ENCODE data around the gene CAMSAP1. TPM values are rescaled to one million over a fixed set of nuclear protein-coding genes. Genes with fewer than 3 reads are reported as not detected.

The CAMSAP1 gene
- total and polyA plus RNA-seq, 2 donors, result 9.9 to 28.5 TPM

- Histone ChIP-seq H3K27me3 (ENCODE audit: control insufficient read depth in 2 of 2, insufficient read depth in 1 of 2, low read length in 1 of 2) (no peaks in the 10 kb centered on the region), H3K27ac (ENCODE audit: low read depth in 1 of 2, low read length in 1 of 2) (no peak overlapping the region), H3K36me3 (ENCODE audit: control insufficient read depth in 2 of 2, insufficient read depth in 2 of 2, low read length in 1 of 2) (peaks cover 16 to 20% of the 10 kb centered on the region in 2 donors), H3K9me3 (ENCODE audit: control insufficient read depth in 2 of 2, insufficient read depth in 1 of 2, low read length in 1 of 2) (peaks cover 0 to 8% of the 10 kb centered on the region in 2 donors), H3K4me1 (ENCODE audit: control insufficient read depth in 2 of 2, insufficient read depth in 2 of 2, low read length in 2 of 2) (no peaks in the 10 kb centered on the region), H3K4me3 (ENCODE audit: low read length in 2 of 2) (no peak overlapping the region)
- WGBS, result 98% methylated on average over 12 of the region's 12 CpGs
- DNase-seq (ENCODE audit: low read depth in 6 of 9, low spot score in 9 of 9), result no peak
These were observed 80.0 kb downstream of the CAMSAP1 start for GRCh38 chr9:135827301-135827700.

DNA sequence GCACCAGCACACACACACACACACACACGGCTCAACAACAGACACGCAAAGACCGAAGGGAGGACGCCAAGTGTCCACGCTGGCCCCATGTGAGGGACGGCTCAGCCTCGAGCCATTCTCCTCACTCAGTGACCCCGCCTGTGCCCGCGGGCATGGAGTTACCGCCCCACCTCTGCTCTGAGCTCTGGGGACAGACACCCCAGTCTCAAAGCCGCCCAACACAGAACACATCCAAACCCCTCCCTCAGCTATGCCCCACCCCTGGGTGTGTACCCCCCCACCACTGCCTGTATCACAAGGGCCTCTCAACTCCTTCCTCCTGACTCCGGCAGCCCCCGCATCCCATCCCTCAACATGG is 81.2 kb downstream of the CAMSAP1 start:
- Histone ChIP-seq H3K27ac (ENCODE audit: low read depth in 1 of 2, low read length in 1 of 2) (no peak overlapping the region), H3K36me3 (ENCODE audit: control insufficient read depth in 2 of 2, insufficient read depth in 2 of 2, low read length in 1 of 2) (peaks cover 27% of the 10 kb centered on the region in 2 donors), H3K4me3 (ENCODE audit: low read length in 2 of 2) (no peak overlapping the region), H3K27me3 (ENCODE audit: control insufficient read depth in 2 of 2, insufficient read depth in 1 of 2, low read length in 1 of 2) (no peaks in the 10 kb centered on the region), H3K9me3 (ENCODE audit: control insufficient read depth in 2 of 2, insufficient read depth in 1 of 2, low read length in 1 of 2) (peaks cover 0 to 8% of the 10 kb centered on the region in 2 donors), H3K4me1 (ENCODE audit: control insufficient read depth in 2 of 2, insufficient read depth in 2 of 2, low read length in 2 of 2) (no peaks in the 10 kb centered on the region)
- DNase-seq (ENCODE audit: low read depth in 6 of 9, low spot score in 9 of 9), result no peak
- over 99% methylated on average over 14 of the region's 14 CpGs for whole genome bisulfite sequencing

DNA sequence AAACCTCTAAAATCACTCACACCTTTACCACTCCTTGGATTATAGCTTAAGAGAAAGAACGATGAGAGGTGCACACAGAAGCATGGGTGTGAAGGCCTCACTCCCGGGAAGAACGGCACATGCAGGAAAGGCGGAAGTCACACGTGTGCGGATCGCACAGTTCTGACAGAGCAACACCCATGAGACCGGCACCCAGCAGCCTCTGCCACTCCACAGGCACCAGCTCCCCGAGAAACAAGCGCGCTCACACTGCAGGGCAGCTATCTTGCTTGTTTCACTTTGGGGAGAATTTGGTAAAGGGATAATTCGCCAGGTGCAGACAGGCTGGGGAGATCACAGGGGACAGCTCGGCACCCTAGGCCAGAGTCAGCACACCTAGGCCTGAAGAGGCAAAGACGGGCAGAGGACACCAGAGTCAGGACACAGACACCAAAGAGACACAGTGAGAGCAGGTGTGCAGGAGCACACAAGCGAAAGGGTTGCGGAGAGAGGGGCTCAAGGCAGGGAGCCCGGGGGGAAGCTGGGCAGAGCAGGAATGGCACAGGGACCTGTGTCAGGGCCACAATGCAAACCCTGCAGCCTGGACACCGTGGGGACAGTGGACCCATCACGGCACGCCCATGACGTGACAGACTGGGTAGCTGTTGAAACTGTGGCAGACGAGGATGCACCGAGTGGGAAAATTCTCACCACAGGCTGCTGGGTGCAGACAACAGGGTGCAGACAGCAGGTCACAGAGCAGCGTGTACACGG is 81.7 kb downstream of the CAMSAP1 start:
- no peaks in the 10 kb centered on the region for H3K4me1 ChIP-seq (ENCODE audit: control insufficient read depth in 2 of 2, insufficient read depth in 2 of 2, low read length in 2 of 2)
- no peak overlapping the region for H3K4me3 ChIP-seq (ENCODE audit: low read length in 2 of 2)
- H3K36me3 ChIP-seq (ENCODE audit: control insufficient read depth in 2 of 2, insufficient read depth in 2 of 2, low read length in 1 of 2), result peaks cover 32 to 33% of the 10 kb centered on the region in 2 donors
- WGBS, result 95% methylated on average over 25 of the region's 25 CpGs
- no peak overlapping the region for H3K27ac ChIP-seq (ENCODE audit: low read depth in 1 of 2, low read length in 1 of 2)
- H3K9me3 ChIP-seq (ENCODE audit: control insufficient read depth in 2 of 2, insufficient read depth in 1 of 2, low read length in 1 of 2), result peaks cover 0 to 8% of the 10 kb centered on the region in 2 donors
- no peak for DNase-seq (ENCODE audit: low read depth in 6 of 9, low spot score in 9 of 9)
- H3K27me3 ChIP-seq (ENCODE audit: control insufficient read depth in 2 of 2, insufficient read depth in 1 of 2, low read length in 1 of 2), result no peaks in the 10 kb centered on the region

DNA sequence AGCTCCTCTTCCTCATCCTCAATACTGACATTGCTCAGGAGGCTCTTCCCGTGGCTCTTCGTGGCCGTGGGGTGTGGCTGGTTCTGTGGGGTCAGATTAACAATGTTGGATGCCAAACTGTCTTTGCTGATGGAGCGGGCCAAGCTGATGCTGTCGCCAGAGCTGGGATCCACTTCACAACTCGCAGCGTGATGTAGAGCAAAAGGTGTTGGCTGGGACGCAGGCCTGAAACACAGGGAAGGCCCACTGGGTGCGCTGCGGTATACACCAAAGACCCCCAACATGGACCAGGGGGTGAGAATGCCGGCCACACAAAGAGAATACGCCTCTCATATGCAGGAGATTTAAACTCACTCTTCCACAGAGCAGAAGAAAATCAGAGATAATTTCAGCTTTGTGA is 84.3 kb downstream of the CAMSAP1 start:
- Histone ChIP-seq H3K4me1 (ENCODE audit: control insufficient read depth in 2 of 2, insufficient read depth in 2 of 2, low read length in 2 of 2) (no peaks in the 10 kb centered on the region), H3K36me3 (ENCODE audit: control insufficient read depth in 2 of 2, insufficient read depth in 2 of 2, low read length in 1 of 2) (peaks cover 46 to 50% of the 10 kb centered on the region in 2 donors), H3K4me3 (ENCODE audit: low read length in 2 of 2) (no peak overlapping the region), H3K9me3 (ENCODE audit: control insufficient read depth in 2 of 2, insufficient read depth in 1 of 2, low read length in 1 of 2) (peaks cover 0 to 2% of the 10 kb centered on the region in 2 donors), H3K27ac (ENCODE audit: low read depth in 1 of 2, low read length in 1 of 2) (no peak overlapping the region), H3K27me3 (ENCODE audit: control insufficient read depth in 2 of 2, insufficient read depth in 1 of 2, low read length in 1 of 2) (no peaks in the 10 kb centered on the region)
- no peak for DNase-seq (ENCODE audit: low read depth in 6 of 9, low spot score in 9 of 9)
- 98% methylated on average over 12 of the region's 12 CpGs for WGBS

- Histone ChIP-seq H3K27me3 (ENCODE audit: control insufficient read depth in 2 of 2, insufficient read depth in 1 of 2, low read length in 1 of 2) (no peaks in the 10 kb centered on the region), H3K27ac (ENCODE audit: low read depth in 1 of 2, low read length in 1 of 2) (no peak overlapping the region), H3K4me1 (ENCODE audit: control insufficient read depth in 2 of 2, insufficient read depth in 2 of 2, low read length in 2 of 2) (no peaks in the 10 kb centered on the region), H3K4me3 (ENCODE audit: low read length in 2 of 2) (no peak overlapping the region), H3K9me3 (ENCODE audit: control insufficient read depth in 2 of 2, insufficient read depth in 1 of 2, low read length in 1 of 2) (no peaks in the 10 kb centered on the region), H3K36me3 (ENCODE audit: control insufficient read depth in 2 of 2, insufficient read depth in 2 of 2, low read length in 1 of 2) (peaks cover 49 to 55% of the 10 kb centered on the region in 2 donors)
- WGBS, result 98% methylated on average over 18 of the region's 18 CpGs
- DNase-seq (ENCODE audit: low read depth in 6 of 9, low spot score in 9 of 9), result no peak
These were observed 85.0 kb downstream of the CAMSAP1 start for GRCh38 chr9:135822374-135822755.

- WGBS, result 98% methylated on average over 27 of the region's 27 CpGs
- H3K4me3 ChIP-seq (ENCODE audit: low read length in 2 of 2), result no peak overlapping the region
- H3K27ac ChIP-seq (ENCODE audit: low read depth in 1 of 2, low read length in 1 of 2), result no peak overlapping the region
- H3K27me3 ChIP-seq (ENCODE audit: control insufficient read depth in 2 of 2, insufficient read depth in 1 of 2, low read length in 1 of 2), result no peaks in the 10 kb centered on the region
- no peak for DNase-seq (ENCODE audit: low read depth in 6 of 9, low spot score in 9 of 9)
- H3K4me1 ChIP-seq (ENCODE audit: control insufficient read depth in 2 of 2, insufficient read depth in 2 of 2, low read length in 2 of 2), result no peaks in the 10 kb centered on the region
- no peaks in the 10 kb centered on the region for H3K9me3 ChIP-seq (ENCODE audit: control insufficient read depth in 2 of 2, insufficient read depth in 1 of 2, low read length in 1 of 2)
- H3K36me3 ChIP-seq (ENCODE audit: control insufficient read depth in 2 of 2, insufficient read depth in 2 of 2, low read length in 1 of 2), result peaks cover 49 to 59% of the 10 kb centered on the region in 2 donors
These were observed 85.5 kb downstream of the CAMSAP1 start for GRCh38 chr9:135821733-135822373.

DNA sequence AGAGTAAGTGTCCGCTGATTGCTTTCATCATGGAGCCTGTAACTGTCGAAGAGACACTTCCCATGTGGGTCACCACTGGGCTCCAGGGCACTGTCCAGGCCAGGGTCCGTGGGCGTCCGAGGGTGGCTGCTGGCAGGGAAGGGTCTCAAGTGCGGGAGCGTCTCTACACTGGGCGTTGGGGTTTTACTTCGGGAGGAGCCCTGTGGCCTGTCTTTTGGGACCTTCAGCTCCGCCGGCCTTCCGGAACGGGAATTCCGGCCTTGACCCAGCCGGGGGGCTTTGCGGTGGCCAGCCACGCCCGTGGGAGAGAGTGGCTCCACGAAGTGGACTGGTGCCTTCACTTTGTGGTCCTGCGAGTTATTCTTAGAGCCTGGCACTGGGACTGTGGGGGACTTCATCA is 86.2 kb downstream of the CAMSAP1 start:
- no peaks in the 10 kb centered on the region for H3K27me3 ChIP-seq (ENCODE audit: control insufficient read depth in 2 of 2, insufficient read depth in 1 of 2, low read length in 1 of 2)
- H3K27ac ChIP-seq (ENCODE audit: low read depth in 1 of 2, low read length in 1 of 2), result no peak overlapping the region
- H3K36me3 ChIP-seq (ENCODE audit: control insufficient read depth in 2 of 2, insufficient read depth in 2 of 2, low read length in 1 of 2), result peaks cover 56 to 64% of the 10 kb centered on the region in 2 donors
- WGBS, result over 99% methylated on average over 20 of the region's 20 CpGs
- H3K9me3 ChIP-seq (ENCODE audit: control insufficient read depth in 2 of 2, insufficient read depth in 1 of 2, low read length in 1 of 2), result no peaks in the 10 kb centered on the region
- DNase-seq (ENCODE audit: low read depth in 6 of 9, low spot score in 9 of 9), result no peak
- no peaks in the 10 kb centered on the region for H3K4me1 ChIP-seq (ENCODE audit: control insufficient read depth in 2 of 2, insufficient read depth in 2 of 2, low read length in 2 of 2)
- no peak overlapping the region for H3K4me3 ChIP-seq (ENCODE audit: low read length in 2 of 2)

GRCh38 chr9:135820661-135821060 is 86.7 kb downstream of the CAMSAP1 start:
- Histone ChIP-seq H3K4me3 (ENCODE audit: low read length in 2 of 2) (no peak overlapping the region), H3K4me1 (ENCODE audit: control insufficient read depth in 2 of 2, insufficient read depth in 2 of 2, low read length in 2 of 2) (no peaks in the 10 kb centered on the region), H3K27me3 (ENCODE audit: control insufficient read depth in 2 of 2, insufficient read depth in 1 of 2, low read length in 1 of 2) (no peaks in the 10 kb centered on the region), H3K36me3 (ENCODE audit: control insufficient read depth in 2 of 2, insufficient read depth in 2 of 2, low read length in 1 of 2) (peaks cover 59 to 67% of the 10 kb centered on the region in 2 donors), H3K9me3 (ENCODE audit: control insufficient read depth in 2 of 2, insufficient read depth in 1 of 2, low read length in 1 of 2) (no peaks in the 10 kb centered on the region), H3K27ac (ENCODE audit: low read depth in 1 of 2, low read length in 1 of 2) (no peak overlapping the region)
- no peak for DNase-seq (ENCODE audit: low read depth in 6 of 9, low spot score in 9 of 9)
- 99% methylated on average over 18 of the region's 18 CpGs for WGBS

- Histone ChIP-seq H3K9me3 (ENCODE audit: control insufficient read depth in 2 of 2, insufficient read depth in 1 of 2, low read length in 1 of 2) (no peaks in the 10 kb centered on the region), H3K27ac (ENCODE audit: low read depth in 1 of 2, low read length in 1 of 2) (no peak overlapping the region), H3K4me1 (ENCODE audit: control insufficient read depth in 2 of 2, insufficient read depth in 2 of 2, low read length in 2 of 2) (no peaks in the 10 kb centered on the region), H3K36me3 (ENCODE audit: control insufficient read depth in 2 of 2, insufficient read depth in 2 of 2, low read length in 1 of 2) (peaks cover 65 to 71% of the 10 kb centered on the region in 2 donors), H3K4me3 (ENCODE audit: low read length in 2 of 2) (no peak overlapping the region), H3K27me3 (ENCODE audit: control insufficient read depth in 2 of 2, insufficient read depth in 1 of 2, low read length in 1 of 2) (no peaks in the 10 kb centered on the region)
- WGBS, result 97% methylated on average over 13 of the region's 13 CpGs
- no peak for DNase-seq (ENCODE audit: low read depth in 6 of 9, low spot score in 9 of 9)
These were observed 87.4 kb downstream of the CAMSAP1 start for GRCh38 chr9:135819905-135820304.

Data from thymus (tissue), 11 donors.